Measurements from ENCODE around the gene BMERB1. TPM values are rescaled to one million over a fixed set of nuclear protein-coding genes. Genes with fewer than 3 reads are reported as not detected.
A peak's percentile ranks its signal among the peaks of the same experiment; 100 is the strongest.
"Not testable (repeated sequence)": the region's sequence is repeated elsewhere in the genome, so short reads cannot be mapped to it uniquely, and the experiment has no call there.

Gene BMERB1
- total and polyA plus RNA-seq, 8 donors, result 4.6 to 99.5 (median 25.6) TPM

- H3K4me3 ChIP-seq, result no peak overlapping the region
- no peak overlapping the region for H3K27ac ChIP-seq
- H3K27me3 ChIP-seq, result no peaks in the 10 kb centered on the region
- H3K9me3 ChIP-seq, result no peaks in the 10 kb centered on the region
- intact Hi-C loops (cut with DNase I; ENCODE audit: low total_unique reads), result no loop called here
- H3K4me1 ChIP-seq, result no peaks in the 10 kb centered on the region
- WGBS, 5 donors, result 58 to 72% (median 60%) methylated on average over 3 of the region's 3 CpGs
- no peak for TF ChIP-seq EP300 (IDR thresholded peaks at IDR 0.05)
- TF ChIP-seq POLR2A (IDR thresholded peaks at IDR 0.05), result no peak
- no peak for TF ChIP-seq CTCF (IDR thresholded peaks at IDR 0.05)
- no peak for TF ChIP-seq POLR2AphosphoS5 (IDR thresholded peaks at IDR 0.05)
- DNase-seq, result no peak
- no peaks in the 10 kb centered on the region for H3K36me3 ChIP-seq
These were observed 18.8 kb upstream of the BMERB1 start for GRCh38 chr16:15415511-15415985.

GRCh38 chr16:15417197-15417596 is 17.2 kb upstream of the BMERB1 start:
- no peak for TF ChIP-seq CTCF (IDR thresholded peaks at IDR 0.05)
- TF ChIP-seq POLR2AphosphoS5 (IDR thresholded peaks at IDR 0.05), result no peak
- no peak for TF ChIP-seq EP300 (IDR thresholded peaks at IDR 0.05)
- TF ChIP-seq POLR2A (IDR thresholded peaks at IDR 0.05), result no peak
- H3K9me3 ChIP-seq, result no peaks in the 10 kb centered on the region
- H3K27me3 ChIP-seq, result no peaks in the 10 kb centered on the region
- no peaks in the 10 kb centered on the region for H3K36me3 ChIP-seq
- no peaks in the 10 kb centered on the region for H3K4me1 ChIP-seq
- DNase-seq, result no peak
- no peak overlapping the region for H3K27ac ChIP-seq
- intact Hi-C loops (cut with DNase I; ENCODE audit: low total_unique reads), result no loop called here
- WGBS, 5 donors, result 89 to 97% (median 94%) methylated on average over 2 of the region's 2 CpGs
- H3K4me3 ChIP-seq, result no peak overlapping the region

GRCh38 chr16:15418206-15418605 is 16.2 kb upstream of the BMERB1 start:
- H3K27me3 ChIP-seq, result no peaks in the 10 kb centered on the region
- no peaks in the 10 kb centered on the region for H3K4me1 ChIP-seq
- TF ChIP-seq POLR2A (IDR thresholded peaks at IDR 0.05) (no peak), POLR2AphosphoS5 (IDR thresholded peaks at IDR 0.05) (no peak), EP300 (IDR thresholded peaks at IDR 0.05) (no peak), CTCF (IDR thresholded peaks at IDR 0.05) (no peak)
- intact Hi-C loops (cut with DNase I; ENCODE audit: low total_unique reads), result no loop called here
- DNase-seq, result no peak
- 50 to 83% (median 79%) methylated on average over 3 of the region's 3 CpGs for WGBS, 5 donors
- H3K36me3 ChIP-seq, result no peaks in the 10 kb centered on the region
- no peaks in the 10 kb centered on the region for H3K9me3 ChIP-seq
- no peak overlapping the region for H3K4me3 ChIP-seq
- H3K27ac ChIP-seq, result no peak overlapping the region

- H3K27ac ChIP-seq; H3K4me3 ChIP-seq; intact Hi-C loops (cut with DNase I; ENCODE audit: low total_unique reads); DNase-seq; H3K36me3 ChIP-seq; H3K9me3 ChIP-seq; H3K4me1 ChIP-seq; H3K27me3 ChIP-seq: not testable (repeated sequence)
- 84 to 91% (median 90%) methylated on average over 5 of the region's 5 CpGs for WGBS, 5 donors
These were observed 12.7 kb upstream of the BMERB1 start for GRCh38 chr16:15421696-15422095.

GRCh38 chr16:15422222-15422621 is 12.2 kb upstream of the BMERB1 start:
- WGBS, 5 donors, result 54 to 64% (median 58%) methylated on average over 8 of the region's 8 CpGs
- DNase-seq, result peak in 1 of 2 donors; percentile 47
- H3K36me3 ChIP-seq, result no peaks in the 10 kb centered on the region
- no peak for TF ChIP-seq EP300 (IDR thresholded peaks at IDR 0.05)
- TF ChIP-seq POLR2A (IDR thresholded peaks at IDR 0.05), result no peak
- no peak for TF ChIP-seq CTCF (IDR thresholded peaks at IDR 0.05)
- no peak for TF ChIP-seq POLR2AphosphoS5 (IDR thresholded peaks at IDR 0.05)
- H3K9me3 ChIP-seq, result no peaks in the 10 kb centered on the region
- H3K27ac ChIP-seq, result no peak overlapping the region
- no peaks in the 10 kb centered on the region for H3K27me3 ChIP-seq
- H3K4me3 ChIP-seq, result no peak overlapping the region
- intact Hi-C loops (cut with DNase I; ENCODE audit: low total_unique reads), result no loop called here
- H3K4me1 ChIP-seq, result no peaks in the 10 kb centered on the region
